Neural progenitor cell (in vitro differentiated cells): Measurements from ENCODE around the gene FCSK.

ENCODE experiments used
- EZH2 ChIP-seq: fragments of 200-600 bp; sonication (generic); IDR thresholded peaks from 2 replicates; pipeline ENCODE4 v1.6.1; 2017; ENCODE audit warnings: antibody characterized with exemption, mild to moderate bottlenecking, moderate library complexity
- EZH2phosphoT487 ChIP-seq: fragments of 200-600 bp; sonication (generic); IDR thresholded peaks from 2 replicates; pipeline ENCODE4 v1.6.1; 2017; ENCODE audit warnings: antibody characterized with exemption
- TF ChIP-seq, protein P1 (sequence below): fragments of 200-600 bp; sonication (generic); IDR thresholded peaks from 2 replicates; pipeline ENCODE4 v1.5.1; 2017; ENCODE audit warnings: antibody characterized with exemption, mild to moderate bottlenecking

DNA sequence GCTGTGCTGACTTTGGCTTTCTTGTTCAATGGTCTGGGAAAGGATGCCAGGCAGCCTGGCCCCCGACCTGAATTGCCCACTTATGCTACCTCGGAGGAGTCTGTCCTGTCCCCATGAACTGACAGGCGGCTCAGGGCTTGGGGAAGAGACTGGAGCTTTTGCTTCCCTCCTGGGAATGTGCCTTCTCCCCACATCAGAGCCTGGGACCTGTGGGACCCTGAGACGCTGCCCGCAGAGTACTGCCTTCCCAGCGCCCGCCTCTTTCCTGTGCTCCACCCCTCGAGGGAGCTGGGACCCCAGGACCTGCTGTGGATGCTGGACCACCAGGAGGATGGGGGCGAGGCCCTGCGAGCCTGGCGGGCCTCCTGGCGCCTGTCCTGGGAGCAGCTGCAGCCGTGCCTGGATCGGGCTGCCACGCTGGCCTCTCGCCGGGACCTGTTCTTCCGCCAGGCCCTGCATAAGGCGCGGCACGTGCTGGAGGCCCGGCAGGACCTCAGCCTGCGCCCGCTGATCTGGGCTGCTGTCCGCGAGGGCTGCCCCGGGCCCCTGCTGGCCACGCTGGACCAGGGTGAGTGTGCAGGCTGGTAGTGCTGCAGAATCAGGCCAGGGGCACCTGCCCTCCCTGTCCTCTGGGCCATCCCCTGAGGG is 18.5 kb downstream of the FCSK start:
- TF ChIP-seq, protein P1, sequence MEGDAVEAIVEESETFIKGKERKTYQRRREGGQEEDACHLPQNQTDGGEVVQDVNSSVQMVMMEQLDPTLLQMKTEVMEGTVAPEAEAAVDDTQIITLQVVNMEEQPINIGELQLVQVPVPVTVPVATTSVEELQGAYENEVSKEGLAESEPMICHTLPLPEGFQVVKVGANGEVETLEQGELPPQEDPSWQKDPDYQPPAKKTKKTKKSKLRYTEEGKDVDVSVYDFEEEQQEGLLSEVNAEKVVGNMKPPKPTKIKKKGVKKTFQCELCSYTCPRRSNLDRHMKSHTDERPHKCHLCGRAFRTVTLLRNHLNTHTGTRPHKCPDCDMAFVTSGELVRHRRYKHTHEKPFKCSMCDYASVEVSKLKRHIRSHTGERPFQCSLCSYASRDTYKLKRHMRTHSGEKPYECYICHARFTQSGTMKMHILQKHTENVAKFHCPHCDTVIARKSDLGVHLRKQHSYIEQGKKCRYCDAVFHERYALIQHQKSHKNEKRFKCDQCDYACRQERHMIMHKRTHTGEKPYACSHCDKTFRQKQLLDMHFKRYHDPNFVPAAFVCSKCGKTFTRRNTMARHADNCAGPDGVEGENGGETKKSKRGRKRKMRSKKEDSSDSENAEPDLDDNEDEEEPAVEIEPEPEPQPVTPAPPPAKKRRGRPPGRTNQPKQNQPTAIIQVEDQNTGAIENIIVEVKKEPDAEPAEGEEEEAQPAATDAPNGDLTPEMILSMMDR = no peak
- no peak for TF ChIP-seq EZH2
- TF ChIP-seq EZH2phosphoT487 = no peak
